Measurements from ENCODE around the gene DMD. TPM values are rescaled to one million over a fixed set of nuclear protein-coding genes. Genes with fewer than 3 reads are reported as not detected.
"Not testable (repeated sequence)": the region's sequence is repeated elsewhere in the genome, so short reads cannot be mapped to it uniquely, and the experiment has no call there.

Gene DMD
- total RNA-seq, 1 donor = 2.4 TPM

- Histone ChIP-seq H3K9me3 (ENCODE audit: low read depth, low read length) (no peaks in the 10 kb centered on the region), H3K4me3 (ENCODE audit: low read length) (no peak overlapping the region), H3K27me3 (ENCODE audit: insufficient read depth, low read length) (no peaks in the 10 kb centered on the region), H3K4me1 (ENCODE audit: insufficient read depth, low read length) (no peaks in the 10 kb centered on the region)
Observed at GRCh38 chrX:31934842-31935370, 1276.4 kb downstream of the DMD start.

GRCh38 chrX:31934015-31934414 is 1277.3 kb downstream of the DMD start:
- no peaks in the 10 kb centered on the region for H3K4me1 ChIP-seq (ENCODE audit: insufficient read depth, low read length)
- H3K9me3 ChIP-seq (ENCODE audit: low read depth, low read length) = no peaks in the 10 kb centered on the region
- H3K4me3 ChIP-seq (ENCODE audit: low read length) = no peak overlapping the region
- no peaks in the 10 kb centered on the region for H3K27me3 ChIP-seq (ENCODE audit: insufficient read depth, low read length)

GRCh38 chrX:31932769-31933168 is 1278.6 kb downstream of the DMD start:
- Histone ChIP-seq H3K4me3 (ENCODE audit: low read length) (no peak overlapping the region), H3K4me1 (ENCODE audit: insufficient read depth, low read length) (no peaks in the 10 kb centered on the region), H3K9me3 (ENCODE audit: low read depth, low read length) (no peaks in the 10 kb centered on the region), H3K27me3 (ENCODE audit: insufficient read depth, low read length) (no peaks in the 10 kb centered on the region)

- H3K4me1 ChIP-seq (ENCODE audit: insufficient read depth, low read length); H3K9me3 ChIP-seq (ENCODE audit: low read depth, low read length); H3K4me3 ChIP-seq (ENCODE audit: low read length); H3K27me3 ChIP-seq (ENCODE audit: insufficient read depth, low read length): not testable (repeated sequence)
Observed at GRCh38 chrX:31932320-31932719, 1279.0 kb downstream of the DMD start.

GRCh38 chrX:31931225-31931624 is 1280.1 kb downstream of the DMD start:
- H3K9me3 ChIP-seq (ENCODE audit: low read depth, low read length) = no peaks in the 10 kb centered on the region
- no peaks in the 10 kb centered on the region for H3K27me3 ChIP-seq (ENCODE audit: insufficient read depth, low read length)
- no peak overlapping the region for H3K4me3 ChIP-seq (ENCODE audit: low read length)
- H3K4me1 ChIP-seq (ENCODE audit: insufficient read depth, low read length) = no peaks in the 10 kb centered on the region

GRCh38 chrX:31929366-31929765 is 1282.0 kb downstream of the DMD start:
- H3K4me1 ChIP-seq (ENCODE audit: insufficient read depth, low read length) = no peaks in the 10 kb centered on the region
- H3K27me3 ChIP-seq (ENCODE audit: insufficient read depth, low read length) = no peaks in the 10 kb centered on the region
- H3K9me3 ChIP-seq (ENCODE audit: low read depth, low read length) = no peaks in the 10 kb centered on the region
- H3K4me3 ChIP-seq (ENCODE audit: low read length) = no peak overlapping the region

GRCh38 chrX:31921236-31921635 is 1290.1 kb downstream of the DMD start:
- H3K9me3 ChIP-seq (ENCODE audit: low read depth, low read length) = no peaks in the 10 kb centered on the region
- no peaks in the 10 kb centered on the region for H3K4me1 ChIP-seq (ENCODE audit: insufficient read depth, low read length)
- no peaks in the 10 kb centered on the region for H3K27me3 ChIP-seq (ENCODE audit: insufficient read depth, low read length)
- no peak overlapping the region for H3K4me3 ChIP-seq (ENCODE audit: low read length)

- Histone ChIP-seq H3K27me3 (ENCODE audit: insufficient read depth, low read length) (no peaks in the 10 kb centered on the region), H3K9me3 (ENCODE audit: low read depth, low read length) (no peaks in the 10 kb centered on the region), H3K4me3 (ENCODE audit: low read length) (no peak overlapping the region), H3K4me1 (ENCODE audit: insufficient read depth, low read length) (no peaks in the 10 kb centered on the region)
Observed at GRCh38 chrX:31909850-31910572, 1301.3 kb downstream of the DMD start.

GRCh38 chrX:31894152-31894551 is 1317.2 kb downstream of the DMD start:
- no peaks in the 10 kb centered on the region for H3K9me3 ChIP-seq (ENCODE audit: low read depth, low read length)
- H3K4me1 ChIP-seq (ENCODE audit: insufficient read depth, low read length) = no peaks in the 10 kb centered on the region
- H3K4me3 ChIP-seq (ENCODE audit: low read length) = no peak overlapping the region
- H3K27me3 ChIP-seq (ENCODE audit: insufficient read depth, low read length) = no peaks in the 10 kb centered on the region

GRCh38 chrX:31893525-31893924 is 1317.8 kb downstream of the DMD start:
- no peak overlapping the region for H3K4me3 ChIP-seq (ENCODE audit: low read length)
- H3K4me1 ChIP-seq (ENCODE audit: insufficient read depth, low read length) = no peaks in the 10 kb centered on the region
- no peaks in the 10 kb centered on the region for H3K27me3 ChIP-seq (ENCODE audit: insufficient read depth, low read length)
- H3K9me3 ChIP-seq (ENCODE audit: low read depth, low read length) = no peaks in the 10 kb centered on the region

- Histone ChIP-seq H3K9me3 (ENCODE audit: low read depth, low read length) (no peaks in the 10 kb centered on the region), H3K27me3 (ENCODE audit: insufficient read depth, low read length) (no peaks in the 10 kb centered on the region), H3K4me3 (ENCODE audit: low read length) (no peak overlapping the region), H3K4me1 (ENCODE audit: insufficient read depth, low read length) (no peaks in the 10 kb centered on the region)
Observed at GRCh38 chrX:31889088-31889487, 1322.3 kb downstream of the DMD start.

- Histone ChIP-seq H3K4me1 (ENCODE audit: insufficient read depth, low read length) (no peaks in the 10 kb centered on the region), H3K27me3 (ENCODE audit: insufficient read depth, low read length) (no peaks in the 10 kb centered on the region), H3K4me3 (ENCODE audit: low read length) (no peak overlapping the region), H3K9me3 (ENCODE audit: low read depth, low read length) (no peaks in the 10 kb centered on the region)
Observed at GRCh38 chrX:31884535-31884934, 1326.8 kb downstream of the DMD start.

GRCh38 chrX:31872007-31872406 is 1339.3 kb downstream of the DMD start:
- Histone ChIP-seq H3K9me3 (ENCODE audit: low read depth, low read length) (no peaks in the 10 kb centered on the region), H3K27me3 (ENCODE audit: insufficient read depth, low read length) (no peaks in the 10 kb centered on the region), H3K4me1 (ENCODE audit: insufficient read depth, low read length) (no peaks in the 10 kb centered on the region), H3K4me3 (ENCODE audit: low read length) (no peak overlapping the region)

GRCh38 chrX:31870267-31870666 is 1341.1 kb downstream of the DMD start:
- no peaks in the 10 kb centered on the region for H3K9me3 ChIP-seq (ENCODE audit: low read depth, low read length)
- no peak overlapping the region for H3K4me3 ChIP-seq (ENCODE audit: low read length)
- H3K27me3 ChIP-seq (ENCODE audit: insufficient read depth, low read length) = no peaks in the 10 kb centered on the region
- no peaks in the 10 kb centered on the region for H3K4me1 ChIP-seq (ENCODE audit: insufficient read depth, low read length)

- Histone ChIP-seq H3K4me3 (ENCODE audit: low read length) (no peak overlapping the region), H3K4me1 (ENCODE audit: insufficient read depth, low read length) (no peaks in the 10 kb centered on the region), H3K27me3 (ENCODE audit: insufficient read depth, low read length) (no peaks in the 10 kb centered on the region), H3K9me3 (ENCODE audit: low read depth, low read length) (no peaks in the 10 kb centered on the region)
Observed at GRCh38 chrX:31860686-31861085, 1350.7 kb downstream of the DMD start.

GRCh38 chrX:31858915-31859314 is 1352.4 kb downstream of the DMD start:
- no peaks in the 10 kb centered on the region for H3K27me3 ChIP-seq (ENCODE audit: insufficient read depth, low read length)
- no peaks in the 10 kb centered on the region for H3K4me1 ChIP-seq (ENCODE audit: insufficient read depth, low read length)
- no peaks in the 10 kb centered on the region for H3K9me3 ChIP-seq (ENCODE audit: low read depth, low read length)
- no peak overlapping the region for H3K4me3 ChIP-seq (ENCODE audit: low read length)

All from mononuclear cell (primary cell).